HG03280 (cell line): ENCODE results near the gene TRIM49B.
"Not testable (repeated sequence)": the region's sequence is repeated elsewhere in the genome, so short reads cannot be mapped to it uniquely, and the experiment has no call there.

Experiments used
- ATAC-seq: cut with Tn5 transposase; IDR thresholded peaks from one replicate; pipeline ENCODE4 v1.9.1; 2021; ENCODE audit warnings: mild to moderate bottlenecking, moderate library complexity; ENCODE audit not compliant: unreplicated experiment

TRIM49B gene

GRCh38 chr11:49028523-49028922, at the start of gene TRIM49B:
TSS of gene TRIM49B (plus strand) at chr11:49028823. CDS start at chr11:49031600, 2,777 bp downstream.
- ATAC-seq = not testable (repeated sequence)

- not testable (repeated sequence) for ATAC-seq
These were observed 44.8 kb upstream of the TRIM49B start, which contains the start of gene TRIM51G for GRCh38 chr11:48983785-48984184. TSS of gene TRIM51G (minus strand) at chr11:48983885. CDS start at chr11:48981695, 2,190 bp downstream.

- ATAC-seq = not testable (repeated sequence)
These were observed 19.6 kb downstream of the TRIM49B start for GRCh38 chr11:49048229-49048628.

GRCh38 chr11:49049821-49050220, 21.2 kb downstream of the TRIM49B start:
- ATAC-seq = not testable (repeated sequence)

- ATAC-seq = not testable (repeated sequence)
These were observed 30.4 kb downstream of the TRIM49B start, which contains the start of gene TRIM64C for GRCh38 chr11:49059012-49059411. TSS of gene TRIM64C (minus strand) at chr11:49059112. CDS start at chr11:49059112, 0 bp downstream.

GRCh38 chr11:49069897-49070296, 41.3 kb downstream of the TRIM49B start:
- ATAC-seq = not testable (repeated sequence)
